Heart left ventricle (tissue), 16 donors: ENCODE data around the gene CD48. TPM values are rescaled to one million over a fixed set of nuclear protein-coding genes. Genes with fewer than 3 reads are reported as not detected.
A peak's percentile ranks its signal among the peaks of the same experiment; 100 is the strongest.

Experiments used
- ATAC-seq, 4 donors: fragments of 200-7000 bp; cut with Tn5 transposase; one replicate each; pipeline ENCODE4 v1.9.1; 2020 to 2022; ENCODE audit warnings: moderate library complexity in 4 of 4, mild to moderate bottlenecking in 3 of 4, moderate number of reproducible peaks in 1 of 4
- DNase-seq, 5 donors: peaks; one replicate each; pipeline ENCODE4 v3.0.0-alpha.2; 2020
- H3K27ac ChIP-seq, 12 donors: fragments of 200-600 bp; sonication (generic) in 4 of 12; one replicate each; pipeline versions ENCODE4 v1.5.0 to v1.8.0; 2016 to 2022; ENCODE audit warnings: mild to moderate bottlenecking in 2 of 12
- H3K27me3 ChIP-seq, 9 donors: fragments of 200-600 bp; sonication (generic) in 2 of 9; one replicate each; pipeline versions ENCODE4 v1.5.1 to v1.8.0; 2016 to 2022; ENCODE audit warnings: mild to moderate bottlenecking in 3 of 9
- H3K36me3 ChIP-seq, 9 donors: fragments of 200-600 bp; sonication (generic) in 2 of 9; one replicate each; pipeline versions ENCODE4 v1.5.0 to v1.8.0; 2018 to 2022; ENCODE audit warnings: mild to moderate bottlenecking in 2 of 9
- H3K4me1 ChIP-seq, 12 donors: fragments of 200-600 bp; sonication (generic) in 4 of 12; one replicate each; pipeline versions ENCODE4 v1.5.0 to v1.8.0; 2016 to 2022; ENCODE audit warnings: mild to moderate bottlenecking in 3 of 12
- H3K4me3 ChIP-seq, 12 donors: fragments of 200-600 bp; sonication (generic) in 4 of 12; one replicate each; pipeline versions ENCODE4 v1.5.0 to v1.8.0; 2017 to 2022; ENCODE audit warnings: mild to moderate bottlenecking in 9 of 12, moderate library complexity in 4 of 12
- H3K9me3 ChIP-seq, 12 donors: fragments of 200-600 bp; sonication (generic) in 4 of 12; one replicate each; pipeline versions ENCODE4 v1.5.0 to v1.8.0; 2016 to 2022; ENCODE audit warnings: mild to moderate bottlenecking in 1 of 12
- POLR2A ChIP-seq, 2 donors: fragments of 450-650 bp; IDR thresholded peaks; one replicate each; pipeline ENCODE4 v1.6.1; 2017; ENCODE audit warnings: antibody characterized with exemption in 2 of 2, mild to moderate bottlenecking in 2 of 2, moderate library complexity in 2 of 2
- WGBS, 4 donors: extraction: QIAGEN DNeasy Blood & Tissue Kit in 2 of 4; methylation state at CpG; one replicate each; pipeline versions ENCODE4 v1.1.5 to v1.1.7; 2013 to 2018; 5-methylcytosine and 5-hydroxymethylcytosine counted together
- intact Hi-C, 10 donors: fragments of 100-400 bp; cut with DNase I; formaldehyde crosslinking; loops; one replicate each; pipeline versions ENCODE4 v1.11.1 to v1.14.2; 2022
- polyA plus RNA-seq, 2 donors: library from polyadenylated mRNA; stranded (reverse); fragments of 200-250 nt; gene quantifications; one replicate each; pipeline ENCODE4 v1.2.3, GENCODE V29; 2013
- total RNA-seq, 9 donors: library from RNA; depleted of rRNA in 2 of 9; stranded (reverse); fragments of >200 nt in 2 of 9; fragmentation: NEBNext Ultra II Directional in 3 of 9; extraction: Animal tissue kit (Norgen Biotek cat#: 25700) in 3 of 9; gene quantifications; one replicate each; pipeline versions ENCODE4 v1.1.0 to v1.2.4, GENCODE V29; 2016 to 2023
- TF ChIP-seq, protein P1 (sequence below), 12 donors: fragments of 200-600 bp; sonication (generic) in 4 of 12; IDR thresholded peaks; one replicate each; pipeline versions ENCODE4 v1.5.0 to v1.8.0; 2018 to 2022; ENCODE audit warnings: antibody characterized with exemption in 12 of 12, mild to moderate bottlenecking in 5 of 12
- donor health status: ischemic (EF 13 %, LVEDD 7.1; RV severe dilation, severe dysfunction).
- donor health status: healthy with polysubstance abuse.
- donor health status: DM: no; HTN: yes; CAD: no.
- donor health status: DM: no; HTN: no; CAD: no.
- donor health status: ischemic (EF 25% LVEDD 6.9; RV normal size, moderate dysfunction).
- donor health status: ischemic (EF 25% LVEDD 5.7; RV mildly dilated, moderate dysfunction).
- donor health status: healthy.
- donor health status: DM: yes; HTN: yes; CAD: no.
- donor health status: ischemic (EF 35%, LVEDD 5.7; RV mildly dilated, moderate dysfunction).
- donor health status: nonischemic (EF 11% LVEDD 7.7; RV severe dilation, severe dysfunction).
- donor health status: DM: yes; HTN: yes; CAD: no.
- donor health status: PGD.
- donor health status: ischemic (EF 29% LVEDD 5.4; RV normal size, mild dysfunction).
- donor health status: nonischemic (EF 23%, LVEDD 6.1; RV moderate dilation, normal function).

The CD48 gene
- total and polyA plus RNA-seq, 11 donors = 0.49 to 31.6 (median 0.71) TPM

DNA sequence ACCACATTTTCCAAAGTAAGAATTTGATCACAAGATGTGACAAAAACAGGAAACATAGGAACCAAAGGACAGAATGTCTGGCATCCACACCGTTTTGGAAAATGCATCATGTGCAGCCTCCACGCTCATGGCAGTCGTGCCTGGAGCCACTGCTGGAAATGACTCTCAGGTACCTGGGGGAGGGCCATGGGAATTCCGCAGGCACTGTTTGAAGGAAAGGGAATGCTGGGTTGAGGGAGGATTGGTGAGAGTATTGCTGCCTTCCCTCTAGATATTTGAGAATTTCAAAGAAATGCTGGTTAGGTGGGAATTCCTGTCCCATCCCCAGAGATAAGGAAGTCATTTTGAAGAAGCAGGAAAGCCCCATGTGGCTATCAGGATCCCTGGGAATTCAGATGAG is 75.5 kb downstream of the CD48 start:
- H3K27ac ChIP-seq = peak overlapping the region in 1 of 12 donors; percentile 73

DNA sequence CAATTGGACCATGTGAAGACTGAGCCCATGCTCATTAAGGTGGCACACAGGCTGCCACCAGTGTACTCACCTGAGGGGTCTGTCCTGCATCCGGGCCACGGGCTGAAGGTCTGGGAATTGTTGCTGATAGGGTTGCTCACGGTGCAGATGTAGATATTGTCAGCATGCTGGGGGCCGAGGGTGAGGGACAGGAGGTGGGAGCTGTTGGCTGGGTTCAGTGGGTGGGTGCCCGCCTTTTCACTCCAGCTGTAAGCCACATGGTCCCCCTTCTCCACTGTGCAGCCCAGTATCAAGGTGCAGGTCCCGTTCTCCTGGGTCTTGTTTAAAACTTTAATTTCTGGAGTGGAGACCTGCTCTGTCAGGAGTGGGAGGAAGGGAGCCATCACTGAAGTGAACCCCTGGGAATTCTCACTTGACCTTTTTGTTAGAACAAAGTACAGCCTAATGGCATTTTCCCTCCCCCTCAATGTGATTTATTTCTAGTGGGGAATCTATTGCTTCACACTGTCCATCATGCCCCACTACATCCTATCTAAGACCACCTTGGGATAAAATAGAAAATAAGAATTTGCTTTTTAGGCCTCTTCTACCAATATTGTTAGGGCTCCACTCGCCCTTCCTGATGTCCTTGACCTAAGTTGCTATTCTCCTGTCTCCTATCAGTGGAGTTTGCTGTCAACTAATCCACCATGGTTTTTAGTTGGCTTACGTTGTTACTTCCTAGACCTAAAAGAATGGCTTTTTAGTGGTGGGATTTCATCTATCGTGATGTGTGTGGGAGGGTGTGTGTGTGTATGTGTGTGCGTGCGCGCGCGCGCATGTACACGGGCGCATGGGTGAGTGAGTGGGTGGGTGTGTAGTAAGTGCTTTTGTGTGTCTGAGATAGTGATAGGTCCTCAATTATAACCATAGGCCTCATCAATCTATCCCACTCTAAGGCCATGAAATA is 76.8 kb downstream of the CD48 start:
- 89 to 94% (median 91%) methylated on average over 17 of the region's 17 CpGs for WGBS, 4 donors
- Histone ChIP-seq H3K4me1 (peaks cover 0 to 81% (median 0%) of the 10 kb centered on the region in 12 donors), H3K4me3 (no peak overlapping the region), H3K36me3 (no peaks in the 10 kb centered on the region), H3K27ac (no peak overlapping the region), H3K9me3 (no peaks in the 10 kb centered on the region), H3K27me3 (no peaks in the 10 kb centered on the region)
- TF ChIP-seq, protein P1, sequence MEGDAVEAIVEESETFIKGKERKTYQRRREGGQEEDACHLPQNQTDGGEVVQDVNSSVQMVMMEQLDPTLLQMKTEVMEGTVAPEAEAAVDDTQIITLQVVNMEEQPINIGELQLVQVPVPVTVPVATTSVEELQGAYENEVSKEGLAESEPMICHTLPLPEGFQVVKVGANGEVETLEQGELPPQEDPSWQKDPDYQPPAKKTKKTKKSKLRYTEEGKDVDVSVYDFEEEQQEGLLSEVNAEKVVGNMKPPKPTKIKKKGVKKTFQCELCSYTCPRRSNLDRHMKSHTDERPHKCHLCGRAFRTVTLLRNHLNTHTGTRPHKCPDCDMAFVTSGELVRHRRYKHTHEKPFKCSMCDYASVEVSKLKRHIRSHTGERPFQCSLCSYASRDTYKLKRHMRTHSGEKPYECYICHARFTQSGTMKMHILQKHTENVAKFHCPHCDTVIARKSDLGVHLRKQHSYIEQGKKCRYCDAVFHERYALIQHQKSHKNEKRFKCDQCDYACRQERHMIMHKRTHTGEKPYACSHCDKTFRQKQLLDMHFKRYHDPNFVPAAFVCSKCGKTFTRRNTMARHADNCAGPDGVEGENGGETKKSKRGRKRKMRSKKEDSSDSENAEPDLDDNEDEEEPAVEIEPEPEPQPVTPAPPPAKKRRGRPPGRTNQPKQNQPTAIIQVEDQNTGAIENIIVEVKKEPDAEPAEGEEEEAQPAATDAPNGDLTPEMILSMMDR (IDR thresholded peaks at IDR 0.05) = no peak
- no peak for TF ChIP-seq POLR2A (IDR thresholded peaks at IDR 0.05)
- ATAC-seq (no peak), DNase-seq (no peak)
- intact Hi-C loops = no loop called here

More for the DNA sequence above, 75.5 kb downstream of the CD48 start:
- Histone ChIP-seq H3K4me1 (peaks cover 0 to 79% (median 0%) of the 10 kb centered on the region in 12 donors), H3K4me3 (no peak overlapping the region), H3K27me3 (no peaks in the 10 kb centered on the region), H3K9me3 (no peaks in the 10 kb centered on the region), H3K36me3 (no peaks in the 10 kb centered on the region)
- ATAC-seq (no peak), DNase-seq (no peak)
- intact Hi-C loops = no loop called here
- 58 to 72% (median 63%) methylated on average over 4 of the region's 4 CpGs for WGBS, 4 donors
- TF ChIP-seq, protein P1 (IDR thresholded peaks at IDR 0.05) = no peak
- TF ChIP-seq POLR2A (IDR thresholded peaks at IDR 0.05) = no peak

DNA sequence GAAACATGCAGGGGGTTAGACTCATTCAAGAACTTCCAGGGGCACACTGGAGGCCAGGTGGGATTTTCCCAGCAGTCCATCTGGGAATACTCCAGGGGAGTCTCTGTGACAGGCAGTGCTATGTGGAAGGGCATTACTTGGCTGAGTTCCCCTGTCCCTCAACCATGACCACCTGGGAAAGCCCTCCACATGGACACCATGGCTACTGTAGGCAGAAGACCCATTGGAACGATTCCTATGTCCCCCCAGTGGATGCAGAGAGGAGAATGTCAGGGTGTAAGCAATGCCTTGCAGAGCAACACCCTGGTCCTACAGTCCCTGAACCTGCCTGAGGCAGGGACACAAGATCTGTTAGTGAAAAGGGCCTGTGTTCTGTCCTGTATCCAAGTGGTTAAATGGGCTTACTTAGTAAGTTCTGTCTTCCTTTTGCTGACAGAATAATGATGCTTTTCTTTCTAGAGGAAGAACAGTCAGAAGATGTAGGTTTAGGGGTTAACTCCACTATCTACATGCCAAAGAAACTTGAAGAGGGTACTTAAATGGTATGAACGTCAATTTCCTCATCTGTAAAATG is 78.2 kb downstream of the CD48 start:
- TF ChIP-seq, protein P1 (IDR thresholded peaks at IDR 0.05) = no peak
- TF ChIP-seq POLR2A (IDR thresholded peaks at IDR 0.05) = no peak
- Histone ChIP-seq H3K27ac (peak overlapping the region in 1 of 12 donors; percentile 4), H3K4me3 (no peak overlapping the region), H3K9me3 (no peaks in the 10 kb centered on the region), H3K27me3 (no peaks in the 10 kb centered on the region), H3K36me3 (no peaks in the 10 kb centered on the region), H3K4me1 (peaks cover 0 to 82% (median 1%) of the 10 kb centered on the region in 12 donors)
- DNase-seq (no peak), ATAC-seq (no peak)
- 37 to 60% (median 43%) methylated on average over 2 of the region's 2 CpGs for WGBS, 4 donors
- intact Hi-C loops = no loop called here

DNA sequence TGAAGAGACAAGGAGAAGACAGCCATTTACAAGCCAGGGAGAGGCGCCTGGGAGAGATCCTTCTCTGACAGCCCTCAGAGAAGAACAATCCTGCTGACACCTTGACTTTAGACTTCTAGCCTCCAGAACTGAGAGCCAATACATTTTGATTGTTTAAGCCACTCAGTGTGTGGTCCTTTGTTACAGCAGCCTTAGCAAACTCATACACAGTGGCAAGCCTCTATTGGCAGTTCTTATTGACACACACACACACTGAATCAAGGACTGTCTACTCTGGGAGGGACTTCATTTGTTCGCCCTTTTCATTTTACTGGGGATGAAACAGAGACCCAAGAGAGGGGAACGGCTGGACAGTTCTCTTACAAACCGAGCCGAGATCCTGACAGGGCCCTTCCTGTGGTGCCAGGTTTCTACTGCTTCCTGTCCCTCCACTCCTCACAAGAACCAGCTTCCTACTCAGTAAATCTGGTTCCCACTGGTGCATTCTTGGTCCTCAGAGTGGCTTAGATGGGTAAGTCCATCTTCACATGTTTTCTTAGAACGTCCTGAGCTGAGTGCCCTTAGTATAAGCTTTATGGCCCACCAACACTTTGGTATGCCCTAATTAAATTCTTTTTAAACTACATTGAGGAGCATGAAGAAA is 79.5 kb downstream of the CD48 start:
- H3K9me3 ChIP-seq = no peaks in the 10 kb centered on the region
- peaks cover 0 to 82% (median 1%) of the 10 kb centered on the region in 12 donors for H3K4me1 ChIP-seq
- no peaks in the 10 kb centered on the region for H3K27me3 ChIP-seq
- H3K4me3 ChIP-seq = no peak overlapping the region
- DNase-seq (no peak), ATAC-seq (no peak)
- H3K27ac ChIP-seq = peak overlapping the region in 1 of 12 donors; percentile 51
- intact Hi-C loops = no loop called here
- H3K36me3 ChIP-seq = no peaks in the 10 kb centered on the region
- TF ChIP-seq POLR2A (IDR thresholded peaks at IDR 0.05) = no peak
- TF ChIP-seq, protein P1 (IDR thresholded peaks at IDR 0.05) = no peak
- 88 to 94% (median 88%) methylated on average over 6 of the region's 6 CpGs for WGBS, 4 donors
